Kidney epithelial cell (primary cell): ENCODE results near the gene ARHGAP23. TPM values are rescaled to one million over a fixed set of nuclear protein-coding genes. Genes with fewer than 3 reads are reported as not detected.

Source experiments
- DNase-seq: peaks from one replicate; pipeline ENCODE4 v3.0.0-alpha.2; 2010; ENCODE audit warnings: low read depth
- H3K27me3 ChIP-seq: 2 replicates; pipeline ENCODE4 v1.6.0; 2011; ENCODE audit warnings: low read length; ENCODE audit not compliant: control insufficient read depth, insufficient read depth
- H3K36me3 ChIP-seq: 2 replicates; pipeline ENCODE4 v1.5.1; 2011; ENCODE audit warnings: low read length; ENCODE audit not compliant: control insufficient read depth, insufficient read depth
- H3K4me3 ChIP-seq: 2 replicates; pipeline ENCODE4 v1.5.1; 2011; ENCODE audit warnings: low read depth, mild to moderate bottlenecking, control low read depth, low read length
- total RNA-seq: library from RNA; depleted of rRNA; stranded (reverse); fragments of >200 nt; gene quantifications from 2 replicates; pipeline ENCODE4 v1.2.3, GENCODE V29; 2015
- TF ChIP-seq, protein P1 (sequence below): IDR thresholded peaks from 2 replicates; pipeline ENCODE4 v1.5.1; 2011; ENCODE audit warnings: mild to moderate bottlenecking, moderate library complexity, low read length, control low read depth, inconsistent platforms; ENCODE audit not compliant: insufficient read depth, poor library complexity, severe bottlenecking

ARHGAP23 gene
- total RNA-seq, 1 donor from 2014 or later = 52.8 TPM

GRCh38 chr17:38453951-38454421 is 25.7 kb downstream of the ARHGAP23 start:
- DNase-seq = no peak
- H3K4me3 ChIP-seq = peak overlapping the region; percentile 50
- H3K36me3 ChIP-seq = no peaks in the 10 kb centered on the region
- TF ChIP-seq, protein P1, sequence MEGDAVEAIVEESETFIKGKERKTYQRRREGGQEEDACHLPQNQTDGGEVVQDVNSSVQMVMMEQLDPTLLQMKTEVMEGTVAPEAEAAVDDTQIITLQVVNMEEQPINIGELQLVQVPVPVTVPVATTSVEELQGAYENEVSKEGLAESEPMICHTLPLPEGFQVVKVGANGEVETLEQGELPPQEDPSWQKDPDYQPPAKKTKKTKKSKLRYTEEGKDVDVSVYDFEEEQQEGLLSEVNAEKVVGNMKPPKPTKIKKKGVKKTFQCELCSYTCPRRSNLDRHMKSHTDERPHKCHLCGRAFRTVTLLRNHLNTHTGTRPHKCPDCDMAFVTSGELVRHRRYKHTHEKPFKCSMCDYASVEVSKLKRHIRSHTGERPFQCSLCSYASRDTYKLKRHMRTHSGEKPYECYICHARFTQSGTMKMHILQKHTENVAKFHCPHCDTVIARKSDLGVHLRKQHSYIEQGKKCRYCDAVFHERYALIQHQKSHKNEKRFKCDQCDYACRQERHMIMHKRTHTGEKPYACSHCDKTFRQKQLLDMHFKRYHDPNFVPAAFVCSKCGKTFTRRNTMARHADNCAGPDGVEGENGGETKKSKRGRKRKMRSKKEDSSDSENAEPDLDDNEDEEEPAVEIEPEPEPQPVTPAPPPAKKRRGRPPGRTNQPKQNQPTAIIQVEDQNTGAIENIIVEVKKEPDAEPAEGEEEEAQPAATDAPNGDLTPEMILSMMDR = no peak
- no peaks in the 10 kb centered on the region for H3K27me3 ChIP-seq

DNA sequence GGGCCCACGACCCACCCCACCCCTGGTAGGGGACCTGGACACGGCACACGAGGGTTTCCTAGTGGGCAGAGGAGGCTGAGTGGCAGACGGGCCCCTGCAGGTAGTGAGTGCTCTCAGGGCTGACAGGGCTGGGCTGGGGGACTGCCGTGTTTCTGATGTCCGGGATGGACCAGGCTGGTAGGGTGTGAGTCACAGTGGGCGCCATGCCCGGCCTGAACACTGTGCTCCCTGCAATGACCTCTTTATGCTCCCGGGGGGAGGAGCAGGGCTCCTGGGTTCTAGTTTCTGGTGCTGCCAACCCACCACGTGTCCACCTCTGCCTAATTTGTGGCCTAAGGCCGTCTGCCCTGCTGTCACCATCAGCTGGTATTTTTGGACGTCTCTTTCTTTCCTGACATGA is 26.3 kb downstream of the ARHGAP23 start:
- Histone ChIP-seq H3K27me3 (no peaks in the 10 kb centered on the region), H3K4me3 (peak overlapping the region; percentile 50), H3K36me3 (no peaks in the 10 kb centered on the region)
- no peak for DNase-seq
- TF ChIP-seq, protein P1 = no peak

GRCh38 chr17:38455288-38455915 is 27.1 kb downstream of the ARHGAP23 start:
- TF ChIP-seq, protein P1 = no peak
- Histone ChIP-seq H3K36me3 (no peaks in the 10 kb centered on the region), H3K27me3 (no peaks in the 10 kb centered on the region), H3K4me3 (no peak overlapping the region)
- no peak for DNase-seq

GRCh38 chr17:38456031-38456815 is 28.0 kb downstream of the ARHGAP23 start:
- TF ChIP-seq, protein P1 = peak; percentile 22
- DNase-seq = no peak
- Histone ChIP-seq H3K4me3 (no peak overlapping the region), H3K27me3 (no peaks in the 10 kb centered on the region), H3K36me3 (no peaks in the 10 kb centered on the region)

GRCh38 chr17:38457577-38458371 is 29.5 kb downstream of the ARHGAP23 start:
- Histone ChIP-seq H3K36me3 (no peaks in the 10 kb centered on the region), H3K4me3 (no peak overlapping the region), H3K27me3 (no peaks in the 10 kb centered on the region)
- TF ChIP-seq, protein P1 = no peak
- no peak for DNase-seq
